GM18502 (cell line): Measurements from ENCODE around the gene NXT1.
"Not testable (repeated sequence)": the region's sequence is repeated elsewhere in the genome, so short reads cannot be mapped to it uniquely, and the experiment has no call there.

Experiments
- ATAC-seq: cut with Tn5 transposase; IDR thresholded peaks from one replicate; pipeline ENCODE4 v1.9.1; 2021; ENCODE audit warnings: mild to moderate bottlenecking; ENCODE audit not compliant: unreplicated experiment, poor library complexity

NXT1 gene

GRCh38 chr20:23350196-23350903 is at the start of gene NXT1:
Gene NXT1, plus strand, starts transcription at chr20:23350791. Its CDS starts 3,251 bp downstream, at chr20:23354042.
- peak; percentile 84 for ATAC-seq

- ATAC-seq, result no peak
These were observed 49.0 kb upstream of the NXT1 start for GRCh38 chr20:23301436-23302050.

GRCh38 chr20:23302386-23302785 is 48.2 kb upstream of the NXT1 start:
- ATAC-seq, result no peak

GRCh38 chr20:23302801-23303200 is 47.8 kb upstream of the NXT1 start:
- ATAC-seq, result no peak

GRCh38 chr20:23303325-23304102 is 47.1 kb upstream of the NXT1 start:
- no peak for ATAC-seq

- ATAC-seq, result no peak
These were observed 46.0 kb upstream of the NXT1 start for GRCh38 chr20:23304616-23305015.

GRCh38 chr20:23305098-23305497 is 45.5 kb upstream of the NXT1 start:
- no peak for ATAC-seq

- ATAC-seq, result not testable (repeated sequence)
These were observed 43.2 kb upstream of the NXT1 start for GRCh38 chr20:23307393-23307792.

GRCh38 chr20:23308024-23308423 is 42.6 kb upstream of the NXT1 start:
- ATAC-seq, result no peak

GRCh38 chr20:23308908-23309307 is 41.7 kb upstream of the NXT1 start:
- ATAC-seq, result no peak

GRCh38 chr20:23309781-23310180 is 40.8 kb upstream of the NXT1 start:
- no peak for ATAC-seq

- ATAC-seq, result no peak
These were observed 38.6 kb upstream of the NXT1 start for GRCh38 chr20:23311947-23312506.

- ATAC-seq, result no peak
These were observed 37.3 kb upstream of the NXT1 start for GRCh38 chr20:23313271-23313670.

- ATAC-seq, result no peak
These were observed 35.9 kb upstream of the NXT1 start for GRCh38 chr20:23314699-23315098.

- no peak for ATAC-seq
These were observed 35.5 kb upstream of the NXT1 start for GRCh38 chr20:23315099-23315498.

- no peak for ATAC-seq
These were observed 34.0 kb upstream of the NXT1 start for GRCh38 chr20:23316626-23317025.

GRCh38 chr20:23317081-23317480 is 33.5 kb upstream of the NXT1 start:
- no peak for ATAC-seq

GRCh38 chr20:23318347-23318746 is 32.2 kb upstream of the NXT1 start:
- ATAC-seq, result no peak

- ATAC-seq, result no peak
These were observed 30.3 kb upstream of the NXT1 start for GRCh38 chr20:23320317-23320716.

- ATAC-seq, result no peak
These were observed 25.5 kb upstream of the NXT1 start for GRCh38 chr20:23325107-23325506.

- no peak for ATAC-seq
These were observed 23.8 kb upstream of the NXT1 start for GRCh38 chr20:23326774-23327173.
